Kidney (tissue), 14 donors: ENCODE measurements around the gene CTXN1. TPM values are rescaled to one million over a fixed set of nuclear protein-coding genes. Genes with fewer than 3 reads are reported as not detected.

ENCODE experiments used
- DNase-seq, 5 donors: peaks; one replicate each; pipeline ENCODE4 v3.0.0-alpha.2; 2013 to 2020
- FAIRE-seq: peaks from 2 replicates; lab custom pipeline; 2012; peaks lifted over from hg19 to GRCh38; lab: Jason Lieb, UNC
- H3K27ac ChIP-seq, 2 donors: one replicate each; pipeline ENCODE4 v1.7.0; 2013; ENCODE audit warnings: low read depth in 2 of 2, low read length in 2 of 2, inconsistent platforms in 1 of 2
- H3K27me3 ChIP-seq: one replicate; pipeline ENCODE4 v1.7.1; 2013; ENCODE audit warnings: low read length, inconsistent platforms; ENCODE audit not compliant: control insufficient read depth, insufficient read depth
- H3K36me3 ChIP-seq, 3 donors: one replicate each; pipeline versions ENCODE4 v1.7.0 to v1.7.1; 2013; ENCODE audit warnings: low read length in 3 of 3, control low read depth in 1 of 3, inconsistent platforms in 1 of 3; ENCODE audit not compliant: insufficient read depth in 3 of 3, control insufficient read depth in 2 of 3
- H3K4me1 ChIP-seq, 3 donors: one replicate each; pipeline versions ENCODE4 v1.7.0 to v1.7.1; 2013; ENCODE audit warnings: low read length in 3 of 3, inconsistent platforms in 1 of 3, low read depth in 1 of 3; ENCODE audit not compliant: control insufficient read depth in 2 of 3, insufficient read depth in 2 of 3
- H3K4me3 ChIP-seq, 3 donors: one replicate each; pipeline versions ENCODE4 v1.7.0 to v1.8.1; 2013; ENCODE audit warnings: low read length in 3 of 3, control low read depth in 1 of 3, inconsistent platforms in 1 of 3
- H3K9ac ChIP-seq, 3 donors: one replicate each; pipeline versions ENCODE4 v1.7.0 to v1.7.1; 2013; ENCODE audit warnings: low read length in 3 of 3, control low read depth in 1 of 3, inconsistent platforms in 1 of 3
- H3K9me3 ChIP-seq, 3 donors: one replicate each; pipeline versions ENCODE4 v1.7.0 to v1.7.1; 2013; ENCODE audit warnings: low read length in 3 of 3, control low read depth in 1 of 3, inconsistent platforms in 1 of 3; ENCODE audit not compliant: control insufficient read depth in 2 of 3, insufficient read depth in 1 of 3
- intact Hi-C: fragments of 100-400 bp; cut with DNase I; formaldehyde crosslinking; loops from one replicate; pipeline ENCODE4 v1.11.1; 2022
- polyA plus RNA-seq: library from polyadenylated mRNA; stranded (reverse); fragments of 350-450 nt; fragmentation: Illumina TruSeq; extraction: RNeasy Lipid Tissue Mini Kit (QIAGEN cat#74804); gene quantifications from one replicate; pipeline ENCODE4 v1.2.3, GENCODE V29; 2014; ENCODE audit warnings: low read depth, low replicate concordance; ENCODE audit not compliant: insufficient read depth
- total RNA-seq: library from RNA; stranded (reverse); fragmentation: NEBNext Ultra II Directional; extraction: Animal tissue kit (Norgen Biotek cat#: 25700); gene quantifications from one replicate; pipeline ENCODE4 v1.2.1, GENCODE V29; 2021
- TF ChIP-seq, protein P1 (sequence below): IDR thresholded peaks from 3 replicates; pipeline ENCODE4 v1.5.1; 2012; ENCODE audit warnings: mild to moderate bottlenecking, moderate library complexity, borderline replicate concordance; ENCODE audit not compliant: insufficient read depth; ENCODE audit errors: extremely low read depth
- donor health status: control.
- donor health status: control.
- donor health status: control.
- donor health status: control.
- donor health status: control.
- donor health status: DM: yes; HTN: yes; CAD: no.
- donor health status: Normal renal cell carcinoma (clear cell type).

CTXN1 gene
- total and polyA plus RNA-seq, 2 donors from 2014 or later, result 8.9 to 25.9 TPM

DNA sequence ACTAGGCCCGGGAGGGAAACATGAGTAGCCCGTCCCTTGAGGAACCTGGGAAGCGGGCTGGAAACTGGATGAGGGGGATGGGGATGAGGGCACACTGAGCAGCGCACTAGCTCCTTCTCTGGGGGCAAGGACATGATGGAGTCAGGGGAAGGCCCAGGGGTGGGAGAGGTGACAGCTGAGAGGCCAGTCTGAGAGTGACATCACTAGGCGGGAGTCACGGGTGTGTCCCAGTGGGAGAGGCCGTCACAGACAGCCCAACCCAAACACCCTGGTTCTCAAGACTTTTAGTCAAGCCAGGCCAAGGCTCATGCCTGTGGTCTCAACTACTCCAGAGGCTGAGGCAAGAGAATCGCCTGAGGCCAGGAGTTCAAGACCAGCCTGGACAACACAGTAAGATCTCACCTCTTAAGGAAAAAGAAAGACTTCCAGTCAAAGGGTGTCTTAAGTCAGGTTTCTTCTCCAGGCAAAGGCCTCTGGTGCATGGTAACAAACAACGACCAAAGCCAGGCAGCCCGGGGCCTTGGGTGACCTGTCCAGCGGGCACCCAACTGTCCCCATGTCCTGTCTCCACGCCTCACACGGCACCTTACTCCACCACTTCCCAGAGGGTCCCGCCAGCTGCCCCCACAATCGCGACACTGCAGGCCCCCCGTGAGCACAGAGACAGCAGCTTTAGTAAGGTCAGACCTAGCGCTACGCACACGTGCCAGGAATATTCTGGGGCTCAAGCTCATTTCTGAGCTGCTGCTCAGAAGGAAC, 43.0 kb upstream of the CTXN1 start:
- H3K9ac ChIP-seq, result no peak overlapping the region
- no peaks in the 10 kb centered on the region for H3K27me3 ChIP-seq
- H3K4me1 ChIP-seq, result peaks cover 0 to 2% (median 0%) of the 10 kb centered on the region in 3 donors
- peak in 1 of 5 donors; percentile 57 for DNase-seq
- H3K27ac ChIP-seq, result no peak overlapping the region
- H3K36me3 ChIP-seq, result peaks cover 2 to 36% (median 31%) of the 10 kb centered on the region in 3 donors
- H3K9me3 ChIP-seq, result no peaks in the 10 kb centered on the region
- intact Hi-C loops, result no loop called here
- FAIRE-seq, result no peak
- TF ChIP-seq, protein P1, sequence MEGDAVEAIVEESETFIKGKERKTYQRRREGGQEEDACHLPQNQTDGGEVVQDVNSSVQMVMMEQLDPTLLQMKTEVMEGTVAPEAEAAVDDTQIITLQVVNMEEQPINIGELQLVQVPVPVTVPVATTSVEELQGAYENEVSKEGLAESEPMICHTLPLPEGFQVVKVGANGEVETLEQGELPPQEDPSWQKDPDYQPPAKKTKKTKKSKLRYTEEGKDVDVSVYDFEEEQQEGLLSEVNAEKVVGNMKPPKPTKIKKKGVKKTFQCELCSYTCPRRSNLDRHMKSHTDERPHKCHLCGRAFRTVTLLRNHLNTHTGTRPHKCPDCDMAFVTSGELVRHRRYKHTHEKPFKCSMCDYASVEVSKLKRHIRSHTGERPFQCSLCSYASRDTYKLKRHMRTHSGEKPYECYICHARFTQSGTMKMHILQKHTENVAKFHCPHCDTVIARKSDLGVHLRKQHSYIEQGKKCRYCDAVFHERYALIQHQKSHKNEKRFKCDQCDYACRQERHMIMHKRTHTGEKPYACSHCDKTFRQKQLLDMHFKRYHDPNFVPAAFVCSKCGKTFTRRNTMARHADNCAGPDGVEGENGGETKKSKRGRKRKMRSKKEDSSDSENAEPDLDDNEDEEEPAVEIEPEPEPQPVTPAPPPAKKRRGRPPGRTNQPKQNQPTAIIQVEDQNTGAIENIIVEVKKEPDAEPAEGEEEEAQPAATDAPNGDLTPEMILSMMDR, result no peak
- H3K4me3 ChIP-seq, result no peak overlapping the region

DNA sequence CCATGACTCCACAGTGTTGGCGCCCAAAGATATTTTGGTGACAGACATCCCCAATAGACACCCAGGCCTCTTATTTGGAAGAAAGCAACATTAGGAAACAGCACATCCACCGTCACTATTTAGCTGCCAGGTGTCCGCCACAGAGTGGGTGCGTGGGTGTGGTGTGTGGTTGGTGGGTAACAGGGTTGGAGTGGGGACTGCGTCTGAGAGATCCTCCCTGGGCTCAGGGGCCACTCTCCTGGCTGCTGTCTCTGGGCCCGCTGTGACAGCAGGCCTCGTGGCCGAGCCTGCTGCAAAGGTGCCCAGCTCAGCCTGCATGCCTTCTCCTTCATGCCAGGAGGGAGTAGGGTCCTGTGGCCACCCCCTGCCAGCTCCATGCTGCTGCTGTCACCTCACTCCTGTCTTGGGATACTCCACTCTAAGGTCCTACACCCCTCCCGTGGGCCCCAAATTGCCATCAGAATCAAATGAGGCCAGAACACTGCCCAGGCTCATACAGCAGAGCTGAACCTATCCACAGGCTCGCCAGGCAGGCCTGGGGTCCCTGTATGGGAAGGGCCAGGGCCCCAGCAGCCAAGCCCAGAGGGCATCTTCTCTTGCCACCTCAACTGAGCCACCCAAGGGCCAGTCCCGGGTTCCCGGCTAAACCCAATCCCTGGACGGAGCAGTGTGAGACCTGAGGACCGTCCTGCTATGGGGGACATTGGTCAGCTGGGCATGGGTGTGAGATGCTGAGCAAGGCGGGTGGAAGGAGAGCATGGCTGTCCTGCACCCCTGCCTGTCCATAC, 42.3 kb upstream of the CTXN1 start:
- no peaks in the 10 kb centered on the region for H3K27me3 ChIP-seq
- H3K36me3 ChIP-seq, result peaks cover 2 to 42% (median 25%) of the 10 kb centered on the region in 3 donors
- TF ChIP-seq, protein P1, result no peak
- H3K9ac ChIP-seq, result no peak overlapping the region
- intact Hi-C loops, result no loop called here
- no peak overlapping the region for H3K27ac ChIP-seq
- peaks cover 0 to 4% (median under 1%) of the 10 kb centered on the region in 3 donors for H3K4me1 ChIP-seq
- FAIRE-seq (no peak), DNase-seq (peak in 1 of 5 donors; percentile 40)
- H3K9me3 ChIP-seq, result no peaks in the 10 kb centered on the region
- H3K4me3 ChIP-seq, result no peak overlapping the region

GRCh38 chr19:7965921-7966665, 40.2 kb upstream of the CTXN1 start:
- Histone ChIP-seq H3K36me3 (peaks cover 2 to 36% (median 25%) of the 10 kb centered on the region in 3 donors), H3K9me3 (no peaks in the 10 kb centered on the region), H3K27me3 (no peaks in the 10 kb centered on the region), H3K27ac (no peak overlapping the region), H3K4me1 (peaks cover 0 to 17% (median 9%) of the 10 kb centered on the region in 3 donors), H3K4me3 (no peak overlapping the region), H3K9ac (no peak overlapping the region)
- intact Hi-C loops, result no loop called here
- TF ChIP-seq, protein P1, result no peak
- FAIRE-seq, result no peak
- DNase-seq, result no peak
